ENCODE measurements around the gene FBXL16.
A peak's percentile ranks its signal among the peaks of the same experiment; 100 is the strongest.

Gene FBXL16

GRCh38 chr16:711548-712320 is 6.1 kb upstream of the FBXL16 start:
- FAIRE-seq (no peak), DNase-seq (ENCODE audit: low spot score) (peak; percentile 73)

- FAIRE-seq (no peak), DNase-seq (ENCODE audit: low spot score) (no peak)
Observed at GRCh38 chr16:711084-711483, 5.5 kb upstream of the FBXL16 start.

- DNase-seq (ENCODE audit: low spot score) (no peak), FAIRE-seq (no peak)
Observed at GRCh38 chr16:710500-711075, 5.0 kb upstream of the FBXL16 start.

- DNase-seq (ENCODE audit: low spot score) = peak; percentile 94
- FAIRE-seq = peak; percentile 76
Observed at GRCh38 chr16:709566-710499, 4.2 kb upstream of the FBXL16 start.

GRCh38 chr16:708959-709358 is 3.4 kb upstream of the FBXL16 start:
- DNase-seq (ENCODE audit: low spot score) (no peak), FAIRE-seq (no peak)

- no peak for DNase-seq (ENCODE audit: low spot score)
- no peak for FAIRE-seq
Observed at GRCh38 chr16:708019-708418, 2.4 kb upstream of the FBXL16 start.

- no peak for FAIRE-seq
- DNase-seq (ENCODE audit: low spot score) = no peak
Observed at GRCh38 chr16:707062-707538, 1.5 kb upstream of the FBXL16 start.

- DNase-seq (ENCODE audit: low spot score) (no peak), FAIRE-seq (no peak)
Observed at GRCh38 chr16:706189-707061, 824 bp upstream of the FBXL16 start.

GRCh38 chr16:704552-705380 is 835 bp downstream of the FBXL16 start:
- no peak for FAIRE-seq
- DNase-seq (ENCODE audit: low spot score) = no peak

- FAIRE-seq (no peak), DNase-seq (ENCODE audit: low spot score) (no peak)
Observed at GRCh38 chr16:704047-704446, 1.6 kb downstream of the FBXL16 start.

GRCh38 chr16:703406-703805 is 2.2 kb downstream of the FBXL16 start:
- DNase-seq (ENCODE audit: low spot score) = no peak
- no peak for FAIRE-seq

- no peak for FAIRE-seq
- no peak for DNase-seq (ENCODE audit: low spot score)
Observed at GRCh38 chr16:702341-702740, 3.3 kb downstream of the FBXL16 start.

GRCh38 chr16:700684-701584 is 4.7 kb downstream of the FBXL16 start:
- FAIRE-seq (no peak), DNase-seq (ENCODE audit: low spot score) (peak; percentile 64)

GRCh38 chr16:698911-699671 is 6.5 kb downstream of the FBXL16 start:
- no peak for FAIRE-seq
- no peak for DNase-seq (ENCODE audit: low spot score)

GRCh38 chr16:695355-696089 is 10.1 kb downstream of the FBXL16 start:
- DNase-seq (ENCODE audit: low spot score) (no peak), FAIRE-seq (no peak)

GRCh38 chr16:694863-695354 is 10.7 kb downstream of the FBXL16 start:
- DNase-seq (ENCODE audit: low spot score) (no peak), FAIRE-seq (no peak)

- FAIRE-seq = no peak
- no peak for DNase-seq (ENCODE audit: low spot score)
Observed at GRCh38 chr16:694187-694862, 11.3 kb downstream of the FBXL16 start.
